ENCODE data around the gene PLEKHG4.

Gene PLEKHG4

DNA sequence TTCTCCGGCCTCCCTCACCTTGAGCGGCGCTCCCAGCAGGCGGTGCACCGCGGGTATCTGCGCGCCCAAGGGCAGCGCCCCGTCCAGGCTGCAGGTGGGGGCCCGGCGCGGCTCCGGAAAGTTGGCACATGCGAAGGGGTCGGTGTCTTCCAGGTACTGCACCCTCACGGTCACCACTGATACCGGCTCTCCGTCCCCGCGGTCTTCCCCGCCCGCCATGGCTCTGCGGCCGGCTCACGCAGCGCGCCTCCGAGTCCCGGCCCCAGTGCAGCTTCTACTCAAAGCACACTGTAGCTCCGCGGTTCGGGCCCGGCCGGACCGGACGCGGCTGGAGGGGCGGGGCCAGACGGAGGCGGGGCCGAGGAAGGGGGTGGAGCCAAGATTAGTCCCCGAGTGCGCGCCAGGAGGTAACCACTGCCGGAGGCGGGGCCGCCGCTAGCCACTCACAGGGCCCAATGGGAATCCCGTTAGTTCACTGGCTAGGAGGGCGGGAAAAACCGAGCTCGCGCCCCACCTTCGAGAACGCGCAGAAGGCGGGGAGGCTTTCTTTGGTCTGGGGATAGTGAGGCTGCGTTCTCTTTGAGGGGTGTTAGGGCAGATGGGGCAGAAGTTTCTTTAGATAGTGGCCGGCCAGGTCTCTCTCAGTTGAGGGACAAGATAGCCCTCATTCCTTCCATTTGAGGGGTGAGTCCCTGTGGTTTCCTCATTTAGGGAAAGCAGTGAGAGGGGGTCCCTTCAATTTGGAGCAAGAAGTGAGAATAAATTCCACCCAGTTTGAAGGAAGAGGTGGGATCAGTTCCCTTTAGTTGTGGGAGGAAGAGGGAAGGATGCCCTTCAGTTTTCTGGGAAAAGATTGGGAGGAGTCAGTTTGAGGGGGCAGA lies 31.9 kb upstream of the PLEKHG4 start, which contains the start of gene FHOD1:
TSS of gene FHOD1 (minus strand) at position 290 of the 881 bp plus-strand sequence. CDS start at position 219, 71 bp downstream.
- peak; percentile 65; the same call in 1 of the 2 replicates for TF ChIP-seq TAF1 (IDR thresholded peaks at IDR 0.05; ENCODE audit: borderline replicate concordance, low read depth, low read length)
- TF ChIP-seq POLR2AphosphoS5 (IDR thresholded peaks at IDR 0.05; ENCODE audit: low read depth, low read length), result no peak
- peak; percentile 70; the same call in 1 of the 2 replicates for TF ChIP-seq POLR2A (IDR thresholded peaks at IDR 0.05; ENCODE audit: low read depth, low read length)
- FAIRE-seq, result peak; percentile 91
- DNase-seq (ENCODE audit: insufficient read length), result peak; percentile 88

DNA sequence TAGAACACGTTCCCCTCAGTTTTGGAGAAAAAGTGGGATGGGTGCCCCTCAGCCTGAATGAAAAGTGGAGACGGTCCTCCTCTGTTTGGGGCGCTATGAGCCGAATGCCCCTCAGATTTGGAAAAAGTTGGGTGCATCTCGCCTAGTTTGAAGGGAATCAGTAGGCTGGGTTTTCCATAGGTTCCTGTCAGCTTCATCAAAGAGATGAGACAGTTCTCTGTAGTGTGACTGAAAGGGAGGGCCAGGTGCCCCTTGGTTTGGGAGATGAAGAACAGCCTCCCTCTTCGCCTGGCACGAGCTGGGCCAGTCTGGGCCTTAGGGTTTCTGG lies 31.3 kb upstream of the PLEKHG4 start:
- no peak for DNase-seq (ENCODE audit: insufficient read length)
- peak; percentile 24 for FAIRE-seq
- TF ChIP-seq POLR2A (IDR thresholded peaks at IDR 0.05; ENCODE audit: low read depth, low read length) (no peak), POLR2AphosphoS5 (IDR thresholded peaks at IDR 0.05; ENCODE audit: low read depth, low read length) (no peak), TAF1 (IDR thresholded peaks at IDR 0.05; ENCODE audit: borderline replicate concordance, low read depth, low read length) (no peak)

DNA sequence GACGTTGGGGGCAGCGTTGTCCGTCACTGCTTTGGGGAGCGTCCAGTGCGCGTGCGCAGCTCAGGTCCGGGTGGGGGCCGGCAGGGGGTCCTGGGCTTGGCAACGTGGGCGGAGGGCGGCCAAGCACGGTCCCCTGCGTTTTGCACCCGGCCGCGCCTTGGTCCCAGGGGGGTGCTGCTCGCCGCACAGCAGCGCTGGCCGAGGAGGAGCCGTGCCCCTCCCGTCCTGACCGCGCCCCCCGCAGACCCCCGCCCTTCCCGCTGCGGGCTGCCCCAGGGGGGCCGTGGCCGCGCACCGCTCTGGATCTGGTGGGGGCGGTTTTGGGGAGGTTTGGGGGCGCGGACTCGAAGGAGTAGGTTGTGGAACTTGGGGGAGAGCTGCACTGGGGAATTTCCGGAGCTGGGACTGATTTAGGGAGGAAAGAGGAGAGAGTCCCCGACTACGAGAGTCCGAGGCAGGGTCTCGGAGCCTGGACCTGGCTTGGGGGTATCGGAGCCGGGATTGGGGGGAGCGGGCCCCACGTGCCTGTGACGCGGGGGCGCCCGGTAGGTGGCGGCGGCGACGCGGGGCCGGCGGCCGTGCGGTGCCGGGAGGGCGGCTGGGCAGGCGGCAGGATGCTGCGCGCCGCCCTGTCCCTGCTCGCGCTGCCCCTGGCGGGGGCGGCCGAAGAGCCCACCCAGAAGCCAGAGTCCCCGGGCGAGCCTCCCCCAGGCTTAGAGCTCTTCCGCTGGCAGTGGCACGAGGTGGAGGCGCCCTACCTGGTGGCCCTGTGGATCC lies 30.7 kb upstream of the PLEKHG4 start, which contains the start of gene SLC9A5:
TSS of gene SLC9A5 (plus strand) at position 579 of the 777 bp plus-strand sequence. CDS start at position 615, 36 bp downstream.
- DNase-seq (ENCODE audit: insufficient read length), result peak; percentile 52
- TF ChIP-seq POLR2A (IDR thresholded peaks at IDR 0.05; ENCODE audit: low read depth, low read length) (peak; percentile 52), POLR2AphosphoS5 (IDR thresholded peaks at IDR 0.05; ENCODE audit: low read depth, low read length) (no peak), TAF1 (IDR thresholded peaks at IDR 0.05; ENCODE audit: borderline replicate concordance, low read depth, low read length) (no peak)
- no peak for FAIRE-seq

DNA sequence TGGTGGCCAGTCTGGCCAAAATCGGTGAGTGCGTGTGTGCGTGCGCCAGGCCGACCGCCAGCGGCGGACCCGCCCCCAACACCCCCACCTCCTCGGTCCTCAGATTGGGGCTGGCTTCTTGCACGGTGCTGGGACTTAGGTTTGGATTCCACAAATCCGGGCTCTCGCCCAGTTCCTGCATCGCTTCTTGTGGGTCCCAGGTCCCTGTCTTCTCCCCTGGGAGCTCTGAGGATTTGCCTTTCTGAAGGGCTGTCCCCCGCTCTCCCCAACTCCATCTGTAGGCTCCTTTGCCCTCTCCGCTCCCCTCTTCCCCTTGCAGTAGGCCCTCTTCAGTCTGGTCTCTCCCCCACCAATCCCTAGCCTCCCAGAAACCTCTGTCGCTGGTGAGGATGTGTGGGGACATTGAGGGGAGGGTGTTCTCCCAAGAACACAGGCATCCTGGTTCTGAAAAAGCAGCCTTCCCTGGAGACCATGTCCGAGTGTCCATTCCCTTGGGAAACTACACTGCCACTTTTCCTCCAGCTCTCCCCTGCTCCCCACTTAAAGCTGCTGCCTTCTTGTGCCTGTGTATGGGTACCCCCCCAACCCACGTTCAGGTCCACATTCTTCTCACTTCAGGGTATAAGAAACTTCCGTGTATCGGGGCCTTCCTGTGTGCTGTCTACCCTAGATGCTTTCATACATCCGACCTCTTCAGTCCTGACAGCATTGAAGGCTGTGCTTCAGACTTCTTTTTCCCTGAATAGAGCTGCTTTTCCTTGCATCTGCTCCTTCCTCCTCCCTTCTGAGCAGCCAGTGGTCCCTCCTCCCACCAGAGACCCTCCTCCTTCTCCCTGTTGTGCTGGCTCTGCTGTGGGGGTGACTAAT lies 29.9 kb upstream of the PLEKHG4 start:
- DNase-seq (ENCODE audit: insufficient read length) (no peak), FAIRE-seq (peak; percentile 24)

DNA sequence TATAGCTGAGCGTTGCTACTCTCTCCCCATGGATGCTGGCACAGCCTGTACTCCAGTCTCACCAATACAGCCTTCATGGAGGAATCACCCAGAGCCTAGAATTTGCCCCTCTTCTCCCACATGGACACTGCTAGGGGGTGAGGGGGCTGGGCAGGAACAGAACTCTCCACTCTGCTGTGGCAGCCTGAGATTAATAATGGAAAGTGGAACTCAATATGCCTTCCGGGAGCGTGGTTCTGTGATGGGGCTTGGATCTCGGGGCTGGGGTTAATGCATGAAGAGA lies 29.3 kb upstream of the PLEKHG4 start:
- FAIRE-seq (no peak), DNase-seq (ENCODE audit: insufficient read length) (no peak)
- TF ChIP-seq TAF1 (IDR thresholded peaks at IDR 0.05; ENCODE audit: borderline replicate concordance, low read depth, low read length) (no peak), POLR2AphosphoS5 (IDR thresholded peaks at IDR 0.05; ENCODE audit: low read depth, low read length) (no peak), POLR2A (IDR thresholded peaks at IDR 0.05; ENCODE audit: low read depth, low read length) (no peak)

More for the DNA sequence above, 29.9 kb upstream of the PLEKHG4 start:
- TF ChIP-seq POLR2A (IDR thresholded peaks at IDR 0.05; ENCODE audit: low read depth, low read length) (no peak), POLR2AphosphoS5 (IDR thresholded peaks at IDR 0.05; ENCODE audit: low read depth, low read length) (no peak), TAF1 (IDR thresholded peaks at IDR 0.05; ENCODE audit: borderline replicate concordance, low read depth, low read length) (no peak)

DNA sequence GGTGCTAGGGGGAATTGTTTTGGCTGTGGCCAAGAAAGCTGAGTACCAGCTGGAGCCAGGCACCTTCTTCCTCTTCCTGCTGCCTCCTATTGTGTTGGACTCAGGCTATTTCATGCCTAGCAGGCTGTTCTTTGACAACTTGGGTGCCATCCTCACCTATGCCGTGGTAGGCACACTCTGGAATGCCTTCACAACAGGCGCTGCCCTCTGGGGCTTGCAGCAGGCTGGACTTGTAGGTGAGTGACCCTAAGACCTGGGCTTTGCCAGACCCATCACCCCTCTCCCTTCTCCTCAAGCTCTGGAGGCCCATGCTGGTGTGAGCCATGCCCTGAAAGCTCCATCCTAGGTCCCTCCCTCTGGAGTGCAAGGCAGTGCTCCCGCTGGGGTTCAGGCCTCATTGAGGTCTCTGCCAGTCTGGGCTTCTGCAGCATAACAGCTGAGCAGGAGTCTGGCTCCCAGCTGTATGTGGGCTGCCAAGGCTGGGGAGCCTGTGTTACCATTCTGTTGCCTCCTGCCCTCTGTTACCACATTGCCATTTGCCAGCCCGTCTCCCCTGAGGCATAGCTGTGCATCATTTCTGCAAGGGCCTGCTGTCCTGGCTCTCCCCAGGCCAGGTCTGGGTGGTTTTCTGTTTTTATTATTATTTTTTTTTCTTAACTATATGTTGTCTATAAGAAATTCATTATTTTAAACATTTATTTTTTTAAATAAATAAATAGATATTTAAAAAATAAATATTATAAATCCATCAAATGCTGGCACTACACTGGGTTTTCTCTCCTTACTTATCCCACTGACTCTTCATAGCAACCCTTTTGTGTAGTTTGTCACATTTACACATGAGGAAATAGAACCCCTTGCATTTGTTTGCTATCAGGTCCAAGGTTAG lies 26.5 kb upstream of the PLEKHG4 start:
- TF ChIP-seq POLR2AphosphoS5 (IDR thresholded peaks at IDR 0.05; ENCODE audit: low read depth, low read length) (no peak), TAF1 (IDR thresholded peaks at IDR 0.05; ENCODE audit: borderline replicate concordance, low read depth, low read length) (no peak), POLR2A (IDR thresholded peaks at IDR 0.05; ENCODE audit: low read depth, low read length) (no peak)
- DNase-seq (ENCODE audit: insufficient read length) (no peak), FAIRE-seq (no peak)

DNA sequence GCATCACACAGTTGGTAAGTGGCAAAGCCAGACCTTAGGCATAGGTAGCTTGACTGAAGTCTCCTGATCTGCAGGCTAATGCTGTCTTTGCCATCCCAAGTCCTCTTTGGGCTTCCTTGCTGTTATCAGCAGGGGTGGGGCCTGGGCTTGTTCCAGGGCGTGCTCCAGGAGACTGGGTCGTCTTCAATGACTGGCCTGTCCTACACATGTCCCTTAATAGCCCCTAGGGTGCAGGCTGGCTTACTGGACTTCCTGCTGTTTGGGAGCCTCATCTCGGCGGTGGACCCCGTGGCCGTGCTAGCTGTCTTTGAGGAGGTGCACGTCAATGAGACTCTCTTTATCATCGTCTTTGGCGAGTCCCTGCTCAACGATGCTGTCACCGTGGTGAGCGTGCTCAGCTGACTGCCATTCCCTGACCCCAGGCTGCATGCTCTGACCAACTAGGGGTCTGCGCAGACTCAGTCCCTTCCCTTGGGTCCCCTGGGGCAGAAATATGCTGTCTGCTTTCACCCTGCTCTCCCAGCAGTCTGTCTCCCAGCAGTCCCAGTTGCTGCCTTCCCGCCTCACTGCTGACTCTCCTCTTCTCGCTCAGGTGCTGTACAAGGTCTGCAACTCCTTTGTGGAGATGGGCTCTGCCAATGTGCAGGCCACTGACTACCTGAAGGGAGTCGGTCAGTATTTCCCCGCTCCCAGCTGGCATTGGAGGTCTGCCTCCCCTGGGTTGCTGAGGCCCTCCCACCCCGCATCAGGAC lies 24.4 kb upstream of the PLEKHG4 start:
- DNase-seq (ENCODE audit: insufficient read length) (no peak), FAIRE-seq (no peak)
- TF ChIP-seq POLR2A (IDR thresholded peaks at IDR 0.05; ENCODE audit: low read depth, low read length) (no peak), TAF1 (IDR thresholded peaks at IDR 0.05; ENCODE audit: borderline replicate concordance, low read depth, low read length) (no peak), POLR2AphosphoS5 (IDR thresholded peaks at IDR 0.05; ENCODE audit: low read depth, low read length) (no peak)

DNA sequence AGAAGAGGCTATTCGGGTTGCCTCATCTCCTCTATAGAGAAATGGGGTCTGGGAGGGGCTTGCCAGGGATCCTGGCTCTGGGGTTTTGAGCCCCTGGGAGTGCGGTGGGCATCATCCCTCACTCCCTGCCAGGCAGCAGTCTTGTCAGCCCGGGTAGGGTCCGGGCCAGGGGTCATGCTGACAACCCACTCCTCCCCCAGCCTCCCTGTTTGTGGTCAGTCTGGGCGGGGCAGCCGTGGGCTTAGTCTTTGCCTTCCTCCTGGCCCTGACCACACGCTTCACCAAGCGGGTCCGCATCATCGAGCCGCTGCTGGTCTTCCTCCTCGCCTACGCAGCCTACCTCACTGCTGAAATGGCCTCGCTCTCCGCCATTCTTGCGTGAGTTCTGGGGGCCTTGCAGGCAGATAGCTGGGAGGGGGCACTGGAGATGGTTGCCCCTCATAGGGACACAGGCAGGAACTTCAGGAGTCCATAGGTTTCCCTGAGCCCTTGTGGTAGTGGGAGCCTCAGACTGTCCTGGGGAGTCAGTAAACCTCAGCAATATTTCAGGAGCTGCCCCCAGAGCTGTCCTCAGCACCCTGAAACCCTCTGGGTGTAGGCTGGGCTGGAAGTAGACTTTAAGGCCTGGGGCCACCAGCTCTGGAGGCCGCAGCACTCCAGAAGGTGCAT lies 23.6 kb upstream of the PLEKHG4 start:
- DNase-seq (ENCODE audit: insufficient read length), result no peak
- TF ChIP-seq TAF1 (IDR thresholded peaks at IDR 0.05; ENCODE audit: borderline replicate concordance, low read depth, low read length) (no peak), POLR2A (IDR thresholded peaks at IDR 0.05; ENCODE audit: low read depth, low read length) (no peak)
- FAIRE-seq, result no peak

DNA sequence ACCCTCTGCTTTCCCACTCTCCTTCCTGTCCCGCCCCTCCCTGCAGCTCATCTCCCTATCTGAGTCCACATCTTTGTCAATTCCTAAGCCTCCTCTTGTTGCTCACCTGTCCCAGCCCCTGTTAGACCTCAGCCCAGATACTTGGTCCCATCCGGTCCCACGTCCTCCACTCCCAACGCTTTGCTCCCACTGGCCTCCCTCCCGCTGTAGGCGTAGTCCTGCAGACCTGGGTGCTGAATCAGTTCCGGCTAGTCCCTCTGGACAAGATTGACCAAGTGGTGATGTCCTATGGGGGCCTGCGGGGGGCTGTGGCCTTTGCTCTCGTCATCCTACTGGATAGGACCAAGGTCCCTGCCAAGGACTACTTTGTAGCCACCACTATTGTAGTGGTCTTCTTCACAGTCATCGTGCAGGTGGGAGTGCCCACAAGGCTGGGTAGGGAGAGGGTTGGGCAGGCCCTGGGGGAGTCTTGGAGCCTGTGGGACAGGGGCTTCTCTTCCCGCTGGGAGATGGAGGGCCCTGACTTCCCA lies 22.6 kb upstream of the PLEKHG4 start:
- no peak for TF ChIP-seq POLR2AphosphoS5 (IDR thresholded peaks at IDR 0.05; ENCODE audit: low read depth, low read length)
- no peak for TF ChIP-seq TAF1 (IDR thresholded peaks at IDR 0.05; ENCODE audit: borderline replicate concordance, low read depth, low read length)
- no peak for TF ChIP-seq POLR2A (IDR thresholded peaks at IDR 0.05; ENCODE audit: low read depth, low read length)
- DNase-seq (ENCODE audit: insufficient read length), result no peak
- FAIRE-seq, result no peak

Data from GM12892 (cell line).